GM19463 (cell line): ENCODE measurements around the gene PAQR4.

Source experiments
- ATAC-seq: cut with Tn5 transposase; IDR thresholded peaks from one replicate; pipeline ENCODE4 v1.9.1; 2021; ENCODE audit warnings: mild to moderate bottlenecking, moderate library complexity; ENCODE audit not compliant: unreplicated experiment

PAQR4 gene

DNA sequence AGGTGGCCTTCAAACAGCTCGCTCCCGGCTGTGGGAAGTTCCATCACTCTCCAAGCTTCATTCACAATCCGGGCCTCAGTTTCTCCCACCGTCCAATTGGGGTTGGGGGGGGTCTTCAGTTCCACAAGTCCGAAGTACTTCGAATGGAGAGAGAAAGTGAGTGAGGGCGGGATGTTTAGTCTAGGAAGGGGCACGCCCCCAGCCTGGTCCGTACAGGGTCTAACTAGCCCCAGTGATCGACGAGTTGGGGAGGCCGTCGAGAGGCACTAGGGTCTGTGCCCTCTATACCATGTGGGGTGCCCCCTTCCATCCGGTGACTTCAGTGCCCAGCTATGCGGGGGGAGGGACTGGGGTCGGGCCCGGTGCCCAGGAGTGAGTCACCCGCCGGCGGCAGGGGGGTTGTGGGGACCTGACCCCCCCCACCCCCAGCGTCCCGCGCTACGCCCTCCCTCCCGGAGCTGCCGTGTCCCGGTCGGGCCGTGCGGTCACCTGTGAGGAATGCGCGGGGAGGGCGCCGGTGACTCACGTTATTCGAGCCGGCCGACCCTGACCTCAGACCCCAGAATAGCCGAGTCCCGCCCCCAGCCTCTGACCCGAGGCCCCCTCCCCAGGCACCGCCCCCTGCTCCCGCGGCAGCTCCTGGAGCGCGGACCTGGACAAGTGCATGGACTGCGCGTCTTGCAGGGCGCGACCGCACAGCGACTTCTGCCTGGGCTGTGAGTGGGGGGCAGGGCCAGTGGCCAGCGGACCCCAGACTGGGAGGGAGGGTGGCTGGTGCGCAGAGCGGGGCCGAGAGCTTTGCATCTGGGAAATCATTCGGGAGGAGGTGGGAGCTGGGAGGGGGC is 51.7 kb downstream of the PAQR4 start:
- ATAC-seq: no peak

DNA sequence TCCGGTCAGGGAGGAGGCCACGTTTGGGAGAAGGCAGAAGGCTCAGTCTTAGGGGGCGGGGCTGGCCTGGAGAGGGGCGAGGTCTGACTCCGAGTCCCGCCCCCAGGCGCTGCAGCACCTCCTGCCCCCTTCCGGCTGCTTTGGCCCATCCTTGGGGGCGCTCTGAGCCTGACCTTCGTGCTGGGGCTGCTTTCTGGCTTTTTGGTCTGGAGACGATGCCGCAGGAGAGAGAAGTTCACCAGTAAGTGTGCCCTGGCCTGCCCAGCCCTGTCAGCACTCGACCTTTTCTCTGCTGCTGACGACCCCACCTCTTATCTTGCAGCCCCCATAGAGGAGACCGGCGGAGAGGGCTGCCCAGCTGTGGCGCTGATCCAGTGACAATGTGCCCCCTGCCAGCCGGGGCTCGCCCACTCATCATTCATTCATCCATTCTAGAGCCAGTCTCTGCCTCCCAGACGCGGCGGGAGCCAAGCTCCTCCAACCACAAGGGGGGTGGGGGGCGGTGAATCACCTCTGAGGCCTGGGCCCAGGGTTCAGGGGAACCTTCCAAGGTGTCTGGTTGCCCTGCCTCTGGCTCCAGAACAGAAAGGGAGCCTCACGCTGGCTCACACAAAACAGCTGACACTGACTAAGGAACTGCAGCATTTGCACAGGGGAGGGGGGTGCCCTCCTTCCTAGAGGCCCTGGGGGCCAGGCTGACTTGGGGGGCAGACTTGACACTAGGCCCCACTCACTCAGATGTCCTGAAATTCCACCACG is 52.5 kb downstream of the PAQR4 start:
- ATAC-seq: no peak

DNA sequence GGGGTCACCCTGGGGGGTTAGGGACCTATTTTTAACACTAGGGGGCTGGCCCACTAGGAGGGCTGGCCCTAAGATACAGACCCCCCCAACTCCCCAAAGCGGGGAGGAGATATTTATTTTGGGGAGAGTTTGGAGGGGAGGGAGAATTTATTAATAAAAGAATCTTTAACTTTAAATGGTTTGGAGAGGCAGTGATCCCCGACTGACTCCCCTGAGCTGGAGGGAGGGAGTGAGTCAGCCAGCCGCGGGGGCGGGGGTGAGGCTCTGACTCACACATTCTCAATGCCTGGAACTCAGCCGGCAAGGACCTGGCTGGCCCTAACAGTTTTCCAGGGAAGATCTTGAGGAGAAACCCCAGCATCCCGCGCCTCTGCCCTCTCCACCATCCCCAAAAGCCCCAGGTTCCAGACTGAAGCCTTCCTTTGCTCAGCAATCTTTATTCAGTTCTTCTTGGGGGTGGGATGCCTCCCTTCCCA is 53.1 kb downstream of the PAQR4 start:
- ATAC-seq: no peak

DNA sequence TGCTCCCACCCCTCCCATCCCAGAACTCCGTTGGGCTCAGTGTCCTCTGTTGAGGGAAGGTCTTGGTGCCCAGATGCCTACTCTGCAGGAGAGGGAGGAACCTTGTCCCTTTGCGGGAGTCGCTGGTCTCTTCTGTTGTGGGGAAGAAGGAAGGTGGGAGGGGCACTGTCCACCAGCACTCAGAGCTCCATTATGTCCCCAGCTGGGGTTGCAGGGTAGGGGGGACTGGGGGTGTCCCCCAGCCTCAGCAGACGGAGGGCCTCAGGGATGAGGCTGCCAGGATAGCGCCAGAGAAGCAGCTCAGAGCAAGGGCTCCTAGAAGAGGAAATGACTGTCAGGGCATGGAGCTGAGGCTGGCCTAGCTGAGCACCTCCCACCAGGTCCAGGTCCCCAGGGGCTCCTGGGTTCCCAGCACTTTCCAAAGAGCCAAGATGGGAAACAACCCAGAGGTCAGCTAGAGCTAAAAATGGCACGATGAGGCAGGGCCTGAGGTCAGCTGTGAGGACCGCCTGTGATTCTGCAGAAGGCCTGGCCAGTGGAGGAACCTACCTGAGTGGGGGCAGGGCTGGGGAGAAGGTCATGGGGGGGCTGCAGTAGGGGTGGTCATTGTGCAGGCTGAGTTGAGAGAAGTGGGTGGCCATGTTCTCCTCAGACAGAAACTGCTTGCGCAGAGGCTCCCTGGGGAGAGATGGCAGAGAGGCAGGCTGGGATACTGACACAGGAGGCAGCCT is 53.7 kb downstream of the PAQR4 start:
- ATAC-seq: no peak
